Right lobe of liver (tissue), 6 donors: ENCODE results near the gene KIAA0513. TPM values are rescaled to one million over a fixed set of nuclear protein-coding genes. Genes with fewer than 3 reads are reported as not detected.

Experiments used
- ATAC-seq, 4 donors: fragments of 200-7000 bp; cut with Tn5 transposase; one replicate each; pipeline ENCODE4 v1.9.1; 2020; ENCODE audit warnings: mild to moderate bottlenecking in 4 of 4, moderate library complexity in 4 of 4
- DNase-seq, 3 donors: peaks; one replicate each; pipeline ENCODE4 v3.0.0-alpha.2; 2020
- H3K27ac ChIP-seq, 3 donors: fragments of 200-600 bp; one replicate each; pipeline ENCODE4 v1.8.0; 2022
- H3K27me3 ChIP-seq, 2 donors: fragments of 200-600 bp; one replicate each; pipeline ENCODE4 v1.8.0; 2022
- H3K36me3 ChIP-seq, 4 donors: fragments of 200-600 bp; sonication (generic) in 1 of 4; one replicate each; pipeline versions ENCODE4 v1.5.1 to v1.8.0; 2017 to 2022; ENCODE audit warnings: control low read depth in 1 of 4
- H3K4me1 ChIP-seq, 4 donors: fragments of 200-600 bp; sonication (generic) in 1 of 4; one replicate each; pipeline versions ENCODE4 v1.5.1 to v1.8.0; 2017 to 2022; ENCODE audit warnings: control low read depth in 1 of 4
- H3K4me3 ChIP-seq, 3 donors: fragments of 200-600 bp; one replicate each; pipeline ENCODE4 v1.8.0; 2022
- H3K9me3 ChIP-seq, 4 donors: fragments of 200-600 bp; sonication (generic) in 1 of 4; one replicate each; pipeline versions ENCODE4 v1.5.1 to v1.8.0; 2017 to 2022; ENCODE audit warnings: control low read depth in 1 of 4
- POLR2A ChIP-seq: fragments of 450-650 bp; IDR thresholded peaks from one replicate; pipeline ENCODE4 v1.6.1; 2017; ENCODE audit warnings: antibody characterized with exemption, mild to moderate bottlenecking
- WGBS: methylation state at CpG from one replicate; pipeline ENCODE4 v1.1.6; 2018; ENCODE audit warnings: low coverage, low lambda C conversion rate; ENCODE audit not compliant: insufficient coverage; ENCODE audit errors: missing lambda C conversion rate; 5-methylcytosine and 5-hydroxymethylcytosine counted together
- intact Hi-C, 2 donors: fragments of 100-400 bp; cut with DNase I; formaldehyde crosslinking; loops; one replicate each; pipeline versions ENCODE4 v1.11.2 to v1.14.1; 2022
- total RNA-seq, 6 experiments: library from RNA; depleted of rRNA in 2 of 6; stranded (reverse); fragments of >200 nt in 2 of 6; fragmentation: NEBNext Ultra II Directional in 3 of 6; extraction: Animal tissue kit (Norgen Biotek cat#: 25700) in 3 of 6; gene quantifications; one replicate each; pipeline versions ENCODE4 v1.1.0 to v1.2.4, GENCODE V29; 2016 to 2023
- TF ChIP-seq, protein P1 (sequence below), 4 donors: fragments of 200-600 bp in 3 of 4; fragments of 450-650 bp in 1 of 4; IDR thresholded peaks; one replicate each; pipeline versions ENCODE4 v1.5.1 to v1.8.0; 2016 to 2022; ENCODE audit warnings: antibody characterized with exemption in 4 of 4, mild to moderate bottlenecking in 2 of 4
- donor health status: DM: no; HTN: yes; CAD: no.
- donor health status: DM: no; HTN: no; CAD: no.
- donor health status: DM: no; HTN: no; CAD: no.
- donor health status: DM: no; HTN: yes; CAD: no.
- donor health status: DM: no; HTN: yes; CAD: no.

KIAA0513 gene
- total RNA-seq, 6 experiments from 2014 or later, result 2.6 to 7.4 (median 4.7) TPM

DNA sequence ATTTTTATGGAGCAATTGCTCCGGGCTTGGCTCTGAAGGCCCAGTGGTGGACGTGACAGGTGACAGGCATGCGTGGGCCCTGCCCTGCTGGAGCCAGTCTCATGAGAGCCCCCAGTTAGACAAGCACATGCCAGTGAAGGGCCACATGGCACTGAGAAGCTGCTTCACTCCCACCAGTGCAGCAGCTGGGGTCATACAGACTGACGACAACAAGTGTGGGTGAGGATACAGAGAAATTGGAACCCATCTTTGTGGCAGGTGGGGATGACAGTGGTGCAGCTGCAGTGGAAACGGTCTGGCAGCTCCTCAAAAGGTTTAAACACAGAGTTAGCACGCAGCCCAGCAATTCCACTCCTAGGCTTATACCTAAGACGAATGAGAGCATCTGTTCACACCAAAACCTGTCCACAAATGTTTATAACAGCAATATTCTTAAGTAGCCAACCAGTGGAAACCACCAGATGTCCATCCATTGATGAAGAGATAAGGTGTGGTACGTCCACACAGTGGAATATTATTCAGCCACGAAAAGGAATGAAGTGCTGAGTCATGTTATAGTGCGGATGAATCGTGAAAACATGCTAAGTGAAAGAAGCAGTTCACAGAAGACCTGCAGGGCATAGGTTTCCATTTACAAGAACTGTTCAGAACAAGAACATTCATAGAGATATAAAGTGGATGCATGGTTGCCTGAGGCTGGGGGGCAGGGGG is 97.2 kb downstream of the KIAA0513 start:
- H3K27ac ChIP-seq, result peak overlapping the region in 1 of 3 donors; percentile 60
- no peaks in the 10 kb centered on the region for H3K36me3 ChIP-seq
- peaks cover 0 to 4% (median 0%) of the 10 kb centered on the region in 4 donors for H3K4me1 ChIP-seq
- TF ChIP-seq POLR2A, result no peak
- TF ChIP-seq, protein P1, sequence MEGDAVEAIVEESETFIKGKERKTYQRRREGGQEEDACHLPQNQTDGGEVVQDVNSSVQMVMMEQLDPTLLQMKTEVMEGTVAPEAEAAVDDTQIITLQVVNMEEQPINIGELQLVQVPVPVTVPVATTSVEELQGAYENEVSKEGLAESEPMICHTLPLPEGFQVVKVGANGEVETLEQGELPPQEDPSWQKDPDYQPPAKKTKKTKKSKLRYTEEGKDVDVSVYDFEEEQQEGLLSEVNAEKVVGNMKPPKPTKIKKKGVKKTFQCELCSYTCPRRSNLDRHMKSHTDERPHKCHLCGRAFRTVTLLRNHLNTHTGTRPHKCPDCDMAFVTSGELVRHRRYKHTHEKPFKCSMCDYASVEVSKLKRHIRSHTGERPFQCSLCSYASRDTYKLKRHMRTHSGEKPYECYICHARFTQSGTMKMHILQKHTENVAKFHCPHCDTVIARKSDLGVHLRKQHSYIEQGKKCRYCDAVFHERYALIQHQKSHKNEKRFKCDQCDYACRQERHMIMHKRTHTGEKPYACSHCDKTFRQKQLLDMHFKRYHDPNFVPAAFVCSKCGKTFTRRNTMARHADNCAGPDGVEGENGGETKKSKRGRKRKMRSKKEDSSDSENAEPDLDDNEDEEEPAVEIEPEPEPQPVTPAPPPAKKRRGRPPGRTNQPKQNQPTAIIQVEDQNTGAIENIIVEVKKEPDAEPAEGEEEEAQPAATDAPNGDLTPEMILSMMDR (IDR thresholded peaks at IDR 0.05), result no peak
- H3K4me3 ChIP-seq, result no peak overlapping the region
- no peak for ATAC-seq
- no peaks in the 10 kb centered on the region for H3K9me3 ChIP-seq
- no peaks in the 10 kb centered on the region for H3K27me3 ChIP-seq
- intact Hi-C loops, result no loop called here
- DNase-seq, result no peak
- WGBS, result 84% methylated on average over 11 of the region's 11 CpGs

GRCh38 chr16:85125570-85126393 is 98.2 kb downstream of the KIAA0513 start:
- WGBS, result 46% methylated on average over 6 of the region's 16 CpGs
- peaks cover 0 to 4% (median 0%) of the 10 kb centered on the region in 4 donors for H3K4me1 ChIP-seq
- no peak for TF ChIP-seq POLR2A
- TF ChIP-seq, protein P1 (IDR thresholded peaks at IDR 0.05), result no peak
- DNase-seq (peak in 1 of 3 donors; percentile 47), ATAC-seq (peak in 2 of 4 donors; percentile 10 to 13)
- intact Hi-C loops, result no loop called here
- H3K9me3 ChIP-seq, result no peaks in the 10 kb centered on the region
- H3K36me3 ChIP-seq, result no peaks in the 10 kb centered on the region
- H3K27me3 ChIP-seq, result no peaks in the 10 kb centered on the region
- H3K27ac ChIP-seq, result no peak overlapping the region
- H3K4me3 ChIP-seq, result no peak overlapping the region

- Histone ChIP-seq H3K9me3 (no peaks in the 10 kb centered on the region), H3K4me3 (no peak overlapping the region), H3K27ac (no peak overlapping the region), H3K4me1 (peaks cover 0 to 4% (median 0%) of the 10 kb centered on the region in 4 donors), H3K36me3 (no peaks in the 10 kb centered on the region), H3K27me3 (no peaks in the 10 kb centered on the region)
- WGBS, result 67% methylated on average over 1 of the region's 12 CpGs
- ATAC-seq (no peak), DNase-seq (no peak)
- TF ChIP-seq, protein P1 (IDR thresholded peaks at IDR 0.05), result no peak
- TF ChIP-seq POLR2A, result no peak
- intact Hi-C loops, result no loop called here
These were observed 98.8 kb downstream of the KIAA0513 start for GRCh38 chr16:85126394-85126704.

DNA sequence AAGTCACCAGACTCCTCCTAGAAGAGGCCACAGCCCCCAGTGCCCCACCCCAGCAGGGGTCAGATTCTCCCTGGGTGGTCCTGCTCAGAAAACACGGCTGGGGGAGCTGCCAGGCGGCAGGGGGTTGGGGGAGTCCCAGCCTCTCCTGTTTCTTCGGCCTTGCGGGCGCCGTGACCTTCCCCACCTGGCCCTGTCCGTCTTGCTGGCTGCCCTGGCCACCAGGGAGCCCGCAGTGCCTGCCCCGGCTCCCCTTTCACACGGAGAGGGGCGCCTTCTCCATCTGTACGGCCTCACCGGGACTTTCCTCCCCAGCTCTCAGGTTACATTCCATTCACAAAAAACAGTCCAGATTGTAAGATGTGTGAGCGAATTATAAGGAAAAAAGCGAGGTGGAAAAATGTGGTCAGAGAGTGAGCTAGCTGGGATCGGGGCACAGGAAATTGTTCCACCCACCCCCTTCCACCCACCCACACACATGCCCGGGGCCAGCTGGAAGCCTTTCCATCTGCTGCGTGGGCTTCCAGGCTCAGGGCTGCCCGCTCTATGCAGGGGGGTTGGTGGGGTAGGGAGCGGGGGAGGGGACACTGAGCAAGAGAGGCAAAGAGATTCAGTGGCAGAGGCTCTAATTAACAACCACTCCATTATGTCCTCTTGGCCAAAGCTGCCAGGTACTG is 99.2 kb downstream of the KIAA0513 start:
- no peaks in the 10 kb centered on the region for H3K9me3 ChIP-seq
- intact Hi-C loops, result no loop called here
- 47% methylated on average over 15 of the region's 20 CpGs for WGBS
- ATAC-seq (peak in 1 of 4 donors; percentile 12), DNase-seq (no peak)
- TF ChIP-seq POLR2A, result no peak
- TF ChIP-seq, protein P1 (IDR thresholded peaks at IDR 0.05), result no peak
- no peaks in the 10 kb centered on the region for H3K36me3 ChIP-seq
- H3K27me3 ChIP-seq, result no peaks in the 10 kb centered on the region
- H3K27ac ChIP-seq, result no peak overlapping the region
- H3K4me3 ChIP-seq, result no peak overlapping the region
- peaks cover 0 to 4% (median 0%) of the 10 kb centered on the region in 4 donors for H3K4me1 ChIP-seq
